LHCN-M2 (cell line): ENCODE data around the gene CLEC1A. TPM values are rescaled to one million over a fixed set of nuclear protein-coding genes. Genes with fewer than 3 reads are reported as not detected.
"Not testable (repeated sequence)": the region's sequence is repeated elsewhere in the genome, so short reads cannot be mapped to it uniquely, and the experiment has no call there.

Source experiments
- DNase-seq: peaks from one replicate; pipeline ENCODE4 v3.0.0-alpha.2; 2012; ENCODE audit warnings: low read depth
- total RNA-seq: library from RNA; depleted of rRNA; stranded (reverse); fragments of >200 nt; gene quantifications from 2 replicates; pipeline ENCODE4 v1.2.3, GENCODE V29; 2014; rRNA removed

Gene CLEC1A
- total RNA-seq, 1 experiment from 2014 or later = not detected

DNA sequence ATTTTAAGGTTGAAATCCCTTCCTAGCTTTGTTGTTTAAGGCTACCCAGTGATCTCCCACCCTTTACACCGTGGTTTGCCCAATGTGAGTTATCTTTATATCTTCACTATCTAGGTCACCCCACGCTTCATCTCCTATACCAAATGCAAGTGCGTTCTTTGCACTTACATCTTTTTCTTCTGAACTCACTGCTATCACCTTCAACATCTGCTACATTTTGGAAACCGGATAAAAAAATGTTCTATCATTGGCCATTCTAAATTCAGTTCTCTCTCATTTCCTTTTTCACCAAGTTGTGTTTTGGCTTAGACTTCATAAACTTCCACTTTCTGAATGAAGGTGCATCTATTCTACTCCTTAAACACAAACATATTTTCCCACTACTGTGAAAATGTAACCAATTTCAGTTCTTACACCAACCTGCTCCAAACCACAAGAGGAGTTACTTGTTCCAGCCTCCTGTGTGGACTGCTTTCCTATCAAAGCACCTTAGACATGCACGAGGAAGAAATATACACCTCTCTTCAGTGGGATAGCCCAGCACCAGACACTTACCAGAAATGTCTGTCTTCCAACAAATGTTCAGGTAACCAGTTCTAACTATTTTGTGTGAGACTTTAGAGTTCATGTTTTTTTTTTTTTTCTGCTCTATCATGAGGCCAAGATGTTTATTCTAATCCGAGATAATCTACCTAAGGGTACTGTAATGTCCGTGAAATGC lies 46.4 kb downstream of the CLEC1A start:
- no peak for DNase-seq

DNA sequence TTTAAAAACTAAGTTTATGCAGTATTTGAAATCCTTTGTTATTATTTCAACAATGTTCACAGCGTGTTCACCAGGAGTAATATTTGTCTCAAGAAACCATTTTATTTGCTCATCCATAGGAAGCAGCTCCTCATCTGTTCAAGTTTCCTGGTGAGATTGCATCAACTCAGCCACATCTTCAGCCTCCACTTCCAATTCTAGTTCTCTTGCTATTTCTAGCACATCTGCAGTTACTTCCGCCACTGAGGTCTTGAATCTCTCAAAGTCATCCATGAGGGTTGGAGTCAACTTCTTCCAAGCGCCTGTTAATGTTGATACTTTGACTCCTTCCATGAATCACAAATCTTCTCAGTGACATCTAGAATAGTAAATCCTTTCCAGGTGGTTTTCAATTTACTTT lies 50.3 kb downstream of the CLEC1A start:
- no peak for DNase-seq

DNA sequence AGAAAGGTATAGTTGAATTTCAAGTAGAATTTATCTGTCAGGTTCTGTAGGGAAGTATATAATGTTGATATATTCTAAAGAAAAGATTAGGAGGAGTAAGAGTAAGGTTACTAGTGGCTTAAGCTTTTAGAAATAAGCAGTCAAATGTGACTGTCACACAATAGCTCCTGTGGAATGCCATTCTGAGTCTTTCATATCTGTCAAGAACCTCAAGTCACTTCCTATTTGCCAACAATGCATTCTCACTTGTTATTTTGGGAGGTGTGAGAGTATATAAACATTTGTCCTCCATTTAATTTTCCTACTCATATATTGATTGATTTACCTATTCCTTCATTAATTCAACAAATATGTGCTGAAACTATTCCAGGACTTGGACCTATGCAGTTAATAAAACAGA lies 56.6 kb downstream of the CLEC1A start:
- no peak for DNase-seq

DNA sequence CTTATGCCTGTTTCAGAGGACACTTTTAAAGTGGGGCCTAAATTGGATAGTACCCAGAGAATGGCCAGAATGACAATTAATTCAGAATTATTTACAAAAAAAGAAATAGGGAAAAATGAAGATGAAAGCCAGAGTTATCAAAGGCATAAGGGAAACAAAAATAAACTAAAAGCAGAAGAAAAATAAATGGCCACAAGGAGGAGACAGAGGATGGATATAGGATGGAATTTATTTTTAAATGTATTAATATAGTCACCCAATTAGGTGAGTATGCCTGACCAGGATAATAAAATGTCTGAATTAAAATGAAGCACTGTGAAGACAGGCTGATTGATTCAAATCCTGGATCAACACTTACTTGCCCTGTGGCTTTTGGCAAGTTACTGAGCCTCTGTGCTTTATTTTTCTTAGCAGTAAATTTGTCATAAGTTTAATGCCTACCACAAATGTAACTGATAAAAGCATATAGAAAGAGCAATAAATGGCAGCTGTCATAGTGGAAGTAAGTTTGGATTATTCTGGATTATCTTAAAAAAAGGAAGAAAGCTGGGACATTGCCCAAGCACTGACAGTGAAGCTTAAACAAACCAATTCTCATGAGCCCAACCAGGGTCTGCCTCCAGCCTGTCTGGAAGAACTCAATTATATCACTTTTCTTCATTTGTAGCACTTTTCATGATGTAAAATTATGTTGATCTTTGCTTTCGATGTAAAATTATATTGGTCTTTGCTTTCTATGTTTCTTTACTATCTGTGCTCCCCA lies 64.8 kb downstream of the CLEC1A start:
- DNase-seq = no peak

DNA sequence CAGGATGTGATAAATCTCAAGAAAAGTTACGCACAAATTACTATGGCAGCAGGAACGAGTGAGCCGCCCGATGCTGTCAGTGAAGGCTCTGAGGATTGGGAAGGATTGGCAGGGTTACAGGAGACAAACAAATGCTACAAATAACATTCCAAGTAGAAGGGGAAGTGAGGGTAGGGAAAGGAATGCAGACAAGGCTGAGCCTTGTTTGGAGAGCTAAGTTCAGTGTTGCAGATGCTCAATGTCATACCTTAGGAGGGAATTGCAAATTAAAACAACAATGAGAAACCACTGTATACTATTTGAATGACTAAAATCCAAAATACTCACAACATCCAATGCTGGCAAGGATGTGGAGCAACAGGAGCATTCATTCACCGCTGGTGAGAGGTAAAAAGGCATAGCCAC lies 67.0 kb downstream of the CLEC1A start:
- DNase-seq = peak; percentile 32

GRCh38 chr12:10031321-10031720 lies 67.5 kb downstream of the CLEC1A start:
- no peak for DNase-seq

DNA sequence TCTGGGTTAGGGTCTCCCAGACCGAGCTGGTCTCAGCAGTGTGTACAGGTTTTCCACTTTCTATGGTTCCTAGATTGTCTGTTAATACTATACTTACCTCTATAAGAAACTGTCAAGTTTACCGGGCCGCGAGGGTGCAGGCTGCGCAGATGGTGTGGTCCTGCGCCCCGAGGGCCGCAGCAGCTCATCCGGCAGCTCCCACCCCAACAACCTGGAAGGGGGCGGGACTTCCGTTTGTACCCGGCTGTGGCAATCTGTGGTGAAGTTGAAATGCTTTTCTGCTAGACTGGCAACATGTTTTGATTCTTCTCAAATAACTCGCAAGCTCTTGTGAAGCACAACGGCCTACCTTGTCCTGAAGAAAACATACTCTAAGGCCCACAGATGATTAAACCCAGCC lies 68.3 kb downstream of the CLEC1A start, which contains the start of gene CLEC9A:
Gene CLEC9A, plus strand, starts transcription at position 237 of the 400 bp plus-strand sequence. CDS start 22,006 bp downstream, outside the sequence.
- no peak for DNase-seq

DNA sequence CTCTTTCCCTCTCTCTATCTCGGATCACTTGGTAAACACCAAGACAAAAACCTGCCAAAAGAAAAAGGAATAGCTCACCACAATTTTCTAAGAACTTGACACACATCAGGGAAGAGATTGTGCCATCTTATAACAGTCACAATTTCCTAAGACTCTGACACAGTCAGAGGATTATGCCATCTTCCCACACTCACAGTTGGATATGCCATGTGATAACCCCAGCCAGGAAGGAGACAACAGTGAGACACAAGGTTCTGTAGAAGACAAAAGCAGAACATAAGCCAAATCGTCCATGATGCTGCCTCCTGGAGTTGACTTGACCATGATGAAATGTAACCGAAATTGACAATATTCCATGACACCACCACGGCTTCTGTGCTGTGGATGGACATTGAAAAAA lies 71.1 kb downstream of the CLEC1A start:
- peak; percentile 61 for DNase-seq

DNA sequence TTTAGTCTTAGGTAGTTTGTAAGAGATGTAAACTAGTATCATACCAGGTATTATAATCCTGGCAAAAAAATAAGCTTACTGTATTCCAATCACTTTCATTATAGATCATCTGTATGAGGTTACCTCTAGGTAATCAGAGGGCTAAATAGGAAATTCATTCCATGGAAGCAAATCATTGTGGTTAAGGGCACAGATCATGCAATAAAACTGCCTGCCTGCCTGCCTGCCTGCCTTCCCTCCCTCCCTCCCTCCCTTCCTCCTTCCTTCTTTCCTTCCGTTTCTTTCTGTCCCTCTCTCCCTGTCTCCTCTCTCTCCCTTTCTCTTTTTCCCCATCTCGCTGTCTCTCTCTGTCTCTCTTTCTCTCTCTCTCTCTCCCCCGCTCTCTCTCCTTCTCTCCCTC lies 71.5 kb downstream of the CLEC1A start:
- DNase-seq = no peak

- not testable (repeated sequence) for DNase-seq
Measured at GRCh38 chr12:10026666-10027065, 72.1 kb downstream of the CLEC1A start.

- no peak for DNase-seq
Measured at GRCh38 chr12:10025236-10025635, 73.5 kb downstream of the CLEC1A start.

DNA sequence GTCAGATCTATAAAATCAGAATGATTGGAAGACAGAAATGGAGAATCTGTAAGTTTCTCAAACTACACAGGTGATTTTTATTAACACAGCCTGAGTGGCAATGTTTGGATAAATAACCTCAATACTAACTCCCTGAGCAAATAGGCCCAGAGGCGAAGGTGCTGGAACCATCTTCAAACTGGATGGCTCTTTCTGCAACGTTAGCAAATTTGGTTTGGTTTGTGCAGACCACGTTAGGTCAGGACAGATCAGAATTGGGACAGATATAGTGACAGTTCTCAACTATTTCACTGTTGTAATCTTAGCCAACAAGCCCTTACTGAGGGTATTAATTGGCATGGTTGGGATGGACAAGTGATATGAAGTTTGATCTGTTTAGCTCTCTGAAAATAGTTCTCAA lies 77.4 kb downstream of the CLEC1A start:
- no peak for DNase-seq

Other genes with a start within 250 kb of the CLEC1A start
- 7.8 and 16.2 TPM in 2 replicates for gene CLEC2B, start 229.6 kb downstream of the CLEC1A start, total RNA-seq
- gene KLRF2, start 217.5 kb downstream of the CLEC1A start, total RNA-seq = not detected in 2 replicates
- not detected in 2 replicates for gene CLEC2A, start 166.6 kb downstream of the CLEC1A start, total RNA-seq
- gene CLEC12A, start 127.6 kb downstream of the CLEC1A start, total RNA-seq = not detected in 2 replicates
- gene CLEC1B, start 99.9 kb downstream of the CLEC1A start, total RNA-seq = not detected in 2 replicates
- not detected in 2 replicates for gene CLEC12B, start 88.4 kb downstream of the CLEC1A start, total RNA-seq
- gene CLEC9A, start 68.3 kb downstream of the CLEC1A start, total RNA-seq = not detected in 2 replicates
- not detected in 2 replicates for gene CLEC7A, start 31.2 kb upstream of the CLEC1A start, total RNA-seq
- not detected in 2 replicates for gene OLR1, start 73.1 kb upstream of the CLEC1A start, total RNA-seq
- gene TMEM52B, start 80.0 kb upstream of the CLEC1A start, total RNA-seq = not detected in 2 replicates
- gene GABARAPL1, start 113.9 kb upstream of the CLEC1A start, total RNA-seq = 9.6 and 11.7 TPM in 2 replicates
- gene KLRD1, start 208.9 kb upstream of the CLEC1A start, total RNA-seq = not detected in 2 replicates